CD4-positive, alpha-beta T cell treated with Interleukin-12 subunit alpha and Interleukin-12 subunit beta, for 1 hour (primary cell): ENCODE data around the gene DOP1A.

ENCODE experiments used
- DNase-seq: peaks from one replicate; pipeline ENCODE4 v3.0.0-alpha.2; 2020

DOP1A gene

GRCh38 chr6:83067448-83068439 is at the start of gene DOP1A:
TSS of gene DOP1A (plus strand) at chr6:83067671. CDS start at chr6:83096978, 29,307 bp downstream.
- peak; percentile 96 for DNase-seq

GRCh38 chr6:83019741-83020140 is 47.7 kb upstream of the DOP1A start:
- no peak for DNase-seq

GRCh38 chr6:83031689-83032088 is 35.8 kb upstream of the DOP1A start:
- no peak for DNase-seq

GRCh38 chr6:83038246-83038645 is 29.2 kb upstream of the DOP1A start:
- DNase-seq = no peak

DNA sequence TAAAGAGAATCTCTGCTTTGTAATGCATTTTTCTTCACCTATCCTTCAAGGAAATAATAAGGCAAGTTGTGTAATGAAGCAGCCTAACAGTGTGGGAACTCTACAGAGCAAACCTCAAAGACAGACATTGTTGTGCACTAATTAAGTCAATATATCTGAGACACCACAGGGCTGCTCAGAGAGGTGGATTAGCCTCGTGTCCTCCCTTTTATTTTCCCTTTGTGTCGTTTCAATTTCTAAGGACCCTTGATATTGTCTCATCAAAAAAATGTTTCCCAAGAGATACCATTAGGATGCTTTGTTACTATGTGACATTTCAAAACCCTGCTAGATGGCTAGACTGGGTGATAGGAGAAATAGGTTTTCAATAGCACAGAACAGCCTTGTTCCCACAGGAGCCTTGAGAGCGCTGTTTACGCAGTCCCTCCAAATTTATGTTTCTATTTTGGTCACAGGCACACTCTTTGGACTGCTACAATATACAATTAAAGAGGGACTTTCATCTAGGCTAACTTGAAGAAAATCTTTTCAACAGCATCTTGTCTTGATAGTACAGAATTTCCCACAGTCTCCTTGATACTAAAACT is 24.9 kb upstream of the DOP1A start:
- DNase-seq = no peak

DNA sequence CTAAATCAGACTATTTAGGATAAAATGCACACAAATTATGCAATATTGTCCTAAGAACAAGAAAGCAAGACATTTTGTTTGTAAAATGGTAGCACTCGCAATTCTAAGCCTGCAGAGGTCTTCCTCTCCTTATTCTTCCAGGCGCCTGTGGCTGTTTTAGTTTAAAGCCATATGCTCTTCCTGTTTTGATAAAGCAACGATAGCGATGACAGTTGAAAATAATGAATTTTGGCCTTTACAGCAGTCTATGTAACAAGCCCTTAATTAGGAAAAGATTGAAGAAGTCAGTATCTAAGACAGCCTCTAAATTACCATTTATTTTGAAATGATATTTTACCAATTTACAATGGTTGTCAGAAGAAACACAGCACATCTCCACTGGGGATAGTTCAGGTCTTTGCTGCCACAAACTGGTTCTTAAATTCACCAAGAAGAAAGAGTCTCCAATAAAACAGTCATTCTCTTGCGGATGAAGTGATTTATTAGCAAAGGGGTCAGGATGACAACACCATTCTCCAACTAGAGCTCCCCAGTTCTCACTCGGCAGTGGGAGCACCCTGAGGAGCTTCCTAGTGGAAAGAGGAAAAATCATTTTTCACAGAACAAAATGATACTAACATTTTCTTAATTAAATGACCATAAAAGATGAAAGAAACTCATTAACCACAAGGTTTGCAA is 23.2 kb upstream of the DOP1A start:
- no peak for DNase-seq

- no peak for DNase-seq
Observed at GRCh38 chr6:83047065-83047754, 20.3 kb upstream of the DOP1A start.

- DNase-seq = no peak
Observed at GRCh38 chr6:83051377-83052172, 15.9 kb upstream of the DOP1A start.

DNA sequence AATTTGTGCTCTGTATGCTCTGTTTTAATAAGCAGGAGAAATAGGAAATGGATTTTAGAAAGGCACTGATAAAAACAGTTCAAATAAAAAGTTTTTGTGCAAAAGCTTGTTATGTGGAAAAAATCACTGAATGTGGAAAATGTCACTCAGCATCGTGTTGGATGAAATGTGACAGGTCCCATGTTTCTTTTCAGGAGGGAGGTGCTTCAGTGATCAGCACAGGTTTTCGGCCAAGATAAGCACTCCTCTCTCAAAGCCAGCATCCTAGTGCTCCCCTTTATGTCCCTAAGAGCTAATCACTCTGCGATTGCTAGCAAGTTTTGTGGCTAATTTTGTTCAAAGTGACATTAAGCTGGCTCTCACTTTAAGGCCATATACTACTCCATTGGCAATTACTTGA is 13.8 kb upstream of the DOP1A start:
- DNase-seq = no peak

DNA sequence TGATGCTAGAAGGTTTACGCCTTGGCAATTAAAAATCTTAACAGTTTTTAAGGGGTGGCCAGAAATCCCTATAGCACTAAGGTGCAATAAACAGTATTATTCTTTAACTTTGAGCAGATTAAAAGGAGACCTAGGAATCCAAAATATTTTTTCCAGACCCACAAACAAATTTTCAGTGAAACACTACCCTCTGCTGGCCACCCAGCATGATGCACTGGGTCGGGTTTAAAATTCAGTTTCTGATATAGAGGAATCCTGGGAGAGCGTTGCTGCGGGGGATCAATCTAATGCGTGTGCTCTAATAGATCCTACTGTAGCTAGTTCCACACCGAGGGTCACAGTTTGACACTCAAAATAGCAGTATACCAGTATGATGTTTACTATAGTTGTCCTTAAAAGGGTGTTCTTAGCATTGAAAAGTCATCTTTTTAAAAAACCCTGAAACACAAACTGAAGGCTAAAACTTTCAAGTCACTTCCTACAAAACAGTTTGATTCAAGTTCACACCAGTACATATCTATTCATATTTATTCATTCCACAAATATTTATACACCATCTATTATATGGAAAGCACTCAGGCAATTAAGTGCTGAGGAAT is 12.0 kb upstream of the DOP1A start:
- peak; percentile 53 for DNase-seq

- DNase-seq = peak; percentile 17
Observed at GRCh38 chr6:83057705-83058321, 9.7 kb upstream of the DOP1A start.

DNA sequence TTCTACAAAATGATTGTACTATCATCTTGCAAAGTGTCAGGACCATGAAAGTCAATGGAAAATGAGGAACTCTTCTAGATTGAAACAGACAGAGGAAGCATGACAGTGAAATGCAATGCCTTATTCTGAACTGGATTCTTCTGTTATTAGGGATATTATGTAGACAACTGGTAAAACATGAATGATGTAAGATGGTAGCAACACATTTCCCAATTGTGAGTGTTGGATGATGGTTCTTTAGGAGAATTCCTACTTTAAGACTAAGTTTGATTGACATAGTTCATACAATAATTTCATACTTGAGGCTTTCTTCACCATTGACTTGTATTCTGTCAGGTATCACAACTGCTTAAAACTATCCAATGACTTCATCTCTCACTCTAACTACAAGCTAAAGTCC is 6.3 kb upstream of the DOP1A start:
- DNase-seq = no peak

DNA sequence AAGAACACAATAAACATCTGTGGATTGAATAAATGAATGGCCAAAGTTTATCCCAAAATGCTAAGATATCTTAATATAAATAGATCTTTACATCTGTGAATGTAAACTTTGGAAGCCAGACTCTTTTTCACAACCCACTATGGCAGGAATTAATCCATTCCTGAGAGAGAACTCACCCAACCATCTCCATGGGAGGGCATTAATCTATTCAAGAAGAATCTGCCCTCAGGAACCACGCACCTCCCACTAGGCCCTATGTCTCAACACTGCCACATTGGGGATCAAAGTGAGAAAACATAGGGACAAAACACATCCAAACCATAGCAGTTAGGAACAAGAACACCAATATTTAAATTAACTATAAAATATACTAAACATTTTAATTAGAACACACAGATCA is 5.2 kb upstream of the DOP1A start:
- DNase-seq = no peak

GRCh38 chr6:83065511-83066192 is 1.8 kb upstream of the DOP1A start, which contains the start of gene UBE3D:
TSS of gene UBE3D (minus strand) at chr6:83065841. CDS start at chr6:83065718, 123 bp downstream.
- peak; percentile 91 for DNase-seq

GRCh38 chr6:83068616-83069015 is 1.1 kb downstream of the DOP1A start:
- DNase-seq = no peak

DNA sequence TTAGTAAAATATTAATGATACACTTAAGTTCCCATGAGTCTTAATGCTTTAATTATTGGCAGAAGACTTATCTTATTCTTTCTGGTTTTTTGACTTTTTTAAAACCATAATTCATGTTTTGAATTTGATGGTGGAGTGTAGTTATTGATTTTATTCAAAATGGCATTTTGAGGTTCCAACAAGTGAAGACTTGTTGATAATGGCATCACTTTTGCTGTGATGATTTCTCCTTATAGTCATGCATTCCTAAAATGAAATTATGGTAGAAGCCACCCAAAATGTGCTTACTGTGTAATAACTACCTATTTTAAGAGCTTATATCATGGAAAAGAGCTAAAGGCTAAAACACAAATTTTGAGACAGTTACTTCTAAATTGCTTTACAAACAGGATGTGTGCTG is 2.2 kb downstream of the DOP1A start:
- DNase-seq = no peak

GRCh38 chr6:83071023-83071422 is 3.6 kb downstream of the DOP1A start:
- DNase-seq = no peak

GRCh38 chr6:83071707-83072106 is 4.2 kb downstream of the DOP1A start:
- DNase-seq = no peak

GRCh38 chr6:83072726-83073125 is 5.3 kb downstream of the DOP1A start:
- DNase-seq = no peak

DNA sequence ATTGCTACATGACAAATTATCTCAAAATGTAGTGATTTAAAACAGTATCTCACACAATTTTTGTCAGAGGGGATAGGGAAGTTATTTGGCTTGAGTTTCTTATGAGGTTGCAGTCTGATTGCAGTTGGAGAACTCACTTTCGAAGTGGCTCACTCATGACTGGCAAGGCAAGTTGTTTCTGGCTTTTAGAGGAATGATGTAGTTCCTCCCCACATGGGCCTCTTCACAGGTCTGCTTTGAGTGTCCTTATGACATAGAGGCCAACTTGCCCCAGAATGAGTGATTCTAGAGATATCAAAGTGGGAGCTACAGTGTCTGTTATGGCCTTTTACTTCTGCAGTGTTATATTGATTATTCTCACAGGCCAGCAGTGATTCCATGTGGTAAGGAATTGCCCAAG is 6.1 kb downstream of the DOP1A start:
- no peak for DNase-seq

DNA sequence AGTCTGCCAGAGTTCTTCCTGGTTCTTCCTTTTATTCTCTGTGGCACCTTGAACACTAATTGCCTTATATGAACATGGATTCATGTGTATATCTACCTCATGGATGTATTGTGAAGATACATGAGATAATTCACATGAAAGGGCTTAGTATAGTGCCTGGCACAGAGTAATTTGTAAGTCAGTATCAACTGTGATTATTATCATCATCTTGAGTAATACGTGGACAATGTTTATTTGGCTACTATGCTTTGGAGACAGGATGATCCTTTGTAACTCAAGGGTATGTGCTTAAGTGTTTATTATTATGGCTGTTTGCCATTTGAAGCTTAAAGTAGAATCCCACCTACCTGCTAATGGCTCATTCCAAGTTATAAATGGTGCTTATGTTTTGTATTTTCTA is 16.0 kb downstream of the DOP1A start:
- no peak for DNase-seq
